Myocyte (in vitro differentiated cells): ENCODE measurements around the gene MIS18A. TPM values are rescaled to one million over a fixed set of nuclear protein-coding genes. Genes with fewer than 3 reads are reported as not detected.

Experiments
- DNase-seq: peaks from one replicate; pipeline ENCODE4 v3.0.0-alpha.2; 2012; ENCODE audit warnings: low read depth
- total RNA-seq: library from RNA; depleted of rRNA; stranded (reverse); fragments of >200 nt; gene quantifications from 2 replicates; pipeline ENCODE4 v1.2.3, GENCODE V29; 2014

MIS18A gene
- total RNA-seq, 1 donor from 2014 or later = 6.2 TPM

DNA sequence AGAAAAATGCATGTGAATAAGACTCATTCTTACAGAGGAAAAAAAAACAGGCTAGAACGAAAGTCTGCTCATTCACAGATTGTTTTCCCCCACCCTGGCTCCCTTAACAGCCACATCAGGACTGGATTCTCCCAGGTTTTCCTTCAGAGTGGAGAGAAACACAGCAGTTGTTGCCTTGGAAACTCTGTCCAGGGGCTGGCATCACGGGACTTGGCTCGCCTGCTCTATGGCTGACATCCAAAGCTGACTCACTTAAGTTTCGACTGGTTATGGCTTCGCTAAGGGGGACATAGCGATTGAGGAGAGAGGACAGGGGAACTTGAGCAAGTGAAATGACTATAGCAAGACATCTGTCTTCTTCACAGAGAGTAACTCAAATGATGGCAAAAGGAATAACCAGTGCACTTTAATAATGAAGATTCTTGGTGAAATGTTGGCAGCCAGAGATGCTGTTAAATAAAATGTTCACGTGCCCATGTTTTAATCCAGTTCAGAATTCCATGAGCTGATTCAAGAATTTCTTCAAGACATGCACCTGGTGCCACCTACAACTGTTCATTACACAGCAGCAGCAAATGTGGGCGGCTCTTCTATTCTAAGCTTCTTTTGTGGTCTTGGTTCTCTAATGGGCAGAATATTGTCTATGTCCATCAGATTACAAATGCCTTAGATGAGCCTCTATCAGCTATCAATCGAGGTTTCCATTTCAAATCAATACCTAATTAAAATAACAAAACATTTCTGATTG is 21.8 kb downstream of the MIS18A start:
- DNase-seq = peak; percentile 91

DNA sequence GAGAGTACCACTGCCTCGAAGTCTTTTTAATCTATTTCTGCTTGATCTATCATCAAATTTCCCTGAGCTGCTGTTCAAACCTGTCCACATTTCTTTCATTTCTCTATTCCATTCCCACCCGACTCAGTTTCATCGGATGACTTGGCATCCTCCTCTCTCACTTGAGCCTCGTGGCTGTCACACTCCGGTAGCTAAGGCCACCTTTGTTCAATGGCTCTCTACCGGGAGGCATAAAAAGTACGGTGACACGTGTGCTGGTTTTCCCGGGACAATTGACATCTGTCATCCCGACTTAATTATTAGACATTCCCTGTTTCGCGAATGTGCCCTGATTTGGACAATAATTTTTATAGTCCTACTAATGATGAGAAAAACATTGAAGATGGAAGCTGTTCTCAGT is 22.6 kb downstream of the MIS18A start:
- no peak for DNase-seq

GRCh38 chr21:32253215-32253641 is 25.6 kb downstream of the MIS18A start:
- peak; percentile 5 for DNase-seq

- DNase-seq = no peak
Measured at GRCh38 chr21:32252136-32252535, 26.7 kb downstream of the MIS18A start.

DNA sequence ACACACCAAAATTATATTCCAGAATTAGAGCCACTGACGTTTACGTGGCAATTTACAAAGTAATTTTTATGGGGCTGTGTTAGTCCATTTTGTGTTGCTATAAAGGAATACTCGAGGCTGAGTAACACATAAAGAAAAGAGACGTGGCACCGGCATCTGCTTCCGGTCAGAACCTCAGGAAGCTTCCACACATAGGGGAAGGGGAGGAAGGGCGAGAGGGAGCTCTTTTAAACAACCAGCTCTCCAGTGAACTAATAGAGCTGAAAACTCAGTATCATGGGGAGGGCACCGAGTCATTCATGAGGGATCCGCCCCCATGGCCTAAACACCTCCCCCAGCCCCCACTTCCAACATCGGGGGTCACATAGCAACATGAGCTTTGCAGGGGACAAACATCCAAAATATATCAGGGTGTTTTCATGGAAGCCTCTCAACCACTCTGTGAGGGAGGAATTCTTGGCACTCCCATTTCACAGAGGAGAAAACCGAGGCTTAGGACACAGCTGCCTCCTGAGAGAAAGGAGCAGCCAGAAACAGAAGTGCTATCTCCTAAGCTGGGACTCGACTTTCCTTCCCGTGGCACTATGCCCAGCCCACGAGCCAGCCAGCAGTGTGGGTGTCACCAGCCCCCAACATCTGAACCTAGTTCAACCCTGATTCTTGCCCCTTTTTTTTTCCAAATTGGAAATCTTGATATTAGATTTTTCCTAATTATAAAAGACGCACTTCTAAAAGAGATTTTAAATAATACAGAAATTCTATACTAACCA is 29.2 kb downstream of the MIS18A start:
- peak; percentile 7 for DNase-seq

GRCh38 chr21:32248571-32249461 is 30.0 kb downstream of the MIS18A start:
- peak; percentile 16 for DNase-seq

- no peak for DNase-seq
Measured at GRCh38 chr21:32246571-32247140, 32.2 kb downstream of the MIS18A start.

- no peak for DNase-seq
Measured at GRCh38 chr21:32245971-32246370, 32.9 kb downstream of the MIS18A start.

DNA sequence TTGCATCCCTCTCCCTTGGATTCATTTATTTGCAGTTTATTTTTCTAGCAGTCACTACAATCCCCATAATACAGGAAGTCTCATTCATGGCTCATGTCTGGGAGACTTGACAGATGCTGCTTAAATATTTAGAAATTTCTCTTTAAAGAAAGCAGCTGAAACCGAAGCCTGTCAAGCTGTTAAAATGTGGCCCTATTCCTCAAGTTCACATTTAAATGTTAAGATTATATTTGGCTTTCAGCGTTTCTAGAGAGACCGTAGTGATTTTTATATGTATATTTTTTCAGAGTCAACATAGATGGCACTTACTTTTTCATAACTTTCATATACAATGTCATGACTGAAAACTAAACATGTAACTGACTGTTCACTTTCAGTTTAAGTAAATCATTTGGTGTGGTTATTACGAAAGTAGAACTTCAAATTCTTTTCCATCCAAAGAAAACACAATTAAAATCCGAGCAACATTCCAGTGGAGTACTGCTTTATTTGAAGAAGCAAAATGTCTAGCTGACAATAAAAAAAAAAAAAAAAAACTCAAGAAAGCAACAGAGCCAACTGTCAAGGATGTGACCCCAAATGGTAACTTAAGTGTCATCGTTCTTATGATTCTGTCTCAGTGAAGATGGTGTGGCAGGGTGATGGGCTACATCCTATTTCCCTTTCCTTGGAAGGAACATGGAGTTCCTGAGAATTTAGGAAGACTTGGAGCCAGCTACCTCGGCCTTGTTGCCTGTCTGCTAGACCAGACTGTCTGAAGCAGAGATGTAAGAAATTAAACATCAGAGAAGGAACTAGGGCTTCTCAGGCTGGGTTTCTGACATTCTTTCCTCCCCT is 37.8 kb downstream of the MIS18A start:
- DNase-seq = no peak

- DNase-seq = no peak
Measured at GRCh38 chr21:32239551-32239950, 39.3 kb downstream of the MIS18A start.

DNA sequence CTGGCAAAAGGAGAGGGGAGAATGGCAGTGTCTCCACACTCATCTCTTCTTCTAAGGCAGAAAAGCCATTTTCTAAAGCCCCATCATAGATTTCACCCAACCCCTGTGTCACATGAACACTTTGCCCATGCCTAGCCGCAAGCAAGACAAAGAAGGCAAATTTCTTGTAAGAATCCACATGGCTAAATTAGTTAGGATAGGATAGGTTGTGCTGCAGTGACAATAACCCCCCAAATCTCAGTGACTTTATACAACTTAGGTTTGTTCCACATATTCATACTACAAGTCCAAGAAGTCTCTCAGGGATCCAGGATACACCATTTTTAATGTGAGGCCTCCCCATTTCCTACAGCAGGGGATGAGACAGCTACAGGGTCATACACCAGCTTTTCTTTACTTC is 40.8 kb downstream of the MIS18A start:
- DNase-seq = no peak

DNA sequence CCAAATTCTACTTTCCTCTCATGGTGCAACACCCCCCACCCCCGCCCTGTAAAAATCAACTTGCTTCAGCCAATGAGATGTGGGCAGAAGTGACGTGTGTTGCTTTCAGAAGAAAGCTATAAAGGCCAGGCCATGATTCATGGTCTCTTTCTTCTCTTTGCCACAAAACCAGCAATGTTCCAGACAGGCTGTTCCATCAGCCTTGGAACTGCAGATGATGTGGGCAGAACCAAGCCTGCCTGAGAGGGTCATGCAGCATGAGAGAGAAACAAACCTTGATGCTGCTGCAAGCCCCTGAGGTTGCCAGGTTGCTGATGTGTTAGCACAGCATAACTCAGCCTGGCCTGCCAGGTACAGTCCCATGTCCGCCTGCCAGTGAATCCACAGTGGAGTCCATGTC is 41.8 kb downstream of the MIS18A start:
- DNase-seq = no peak

DNA sequence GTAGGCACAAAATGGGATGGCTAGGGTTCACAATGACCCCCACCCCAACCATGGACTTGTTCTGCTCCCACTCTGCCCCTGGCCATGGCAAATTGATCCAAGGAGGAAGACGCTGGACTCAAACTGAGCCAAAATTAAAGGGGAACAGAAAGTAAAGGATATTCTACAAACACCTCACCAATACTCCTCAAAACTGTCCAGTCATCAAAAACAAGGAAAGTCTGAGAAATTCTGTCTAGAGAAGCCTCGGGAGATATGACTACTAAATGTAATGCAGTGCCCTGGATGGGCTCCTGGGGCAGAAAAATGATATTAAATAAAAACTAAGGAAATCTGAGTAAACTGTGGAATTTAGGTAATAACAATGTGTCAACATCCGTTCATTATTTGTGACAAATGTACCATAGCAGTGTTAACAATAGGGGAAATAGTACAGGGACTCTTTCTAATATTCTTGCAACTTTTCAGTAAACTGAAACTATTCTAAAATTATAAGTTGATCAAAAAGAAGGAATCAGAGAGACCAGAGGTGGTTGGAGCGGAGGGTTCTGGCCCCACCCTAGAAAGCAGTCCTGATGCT is 45.0 kb downstream of the MIS18A start:
- DNase-seq = no peak

- DNase-seq = no peak
Measured at GRCh38 chr21:32233055-32233546, 45.7 kb downstream of the MIS18A start.

- DNase-seq = no peak
Measured at GRCh38 chr21:32226444-32226843, 52.4 kb downstream of the MIS18A start.

Other genes starting within 250 kb of the MIS18A start
- not detected in 2 replicates for gene MRAP, start 19.8 kb upstream of the MIS18A start, total RNA-seq
- 42.1 and 42.8 TPM in 2 replicates for gene URB1, start 114.0 kb upstream of the MIS18A start, total RNA-seq
- 1.0 and 1.9 TPM in 2 replicates for gene EVA1C, start 133.7 kb upstream of the MIS18A start, total RNA-seq